ENCODE data around the gene ZNF638. TPM values are rescaled to one million over a fixed set of nuclear protein-coding genes. Genes with fewer than 3 reads are reported as not detected.
"Not testable (repeated sequence)": the region's sequence is repeated elsewhere in the genome, so short reads cannot be mapped to it uniquely, and the experiment has no call there.

The ZNF638 gene, protein sequence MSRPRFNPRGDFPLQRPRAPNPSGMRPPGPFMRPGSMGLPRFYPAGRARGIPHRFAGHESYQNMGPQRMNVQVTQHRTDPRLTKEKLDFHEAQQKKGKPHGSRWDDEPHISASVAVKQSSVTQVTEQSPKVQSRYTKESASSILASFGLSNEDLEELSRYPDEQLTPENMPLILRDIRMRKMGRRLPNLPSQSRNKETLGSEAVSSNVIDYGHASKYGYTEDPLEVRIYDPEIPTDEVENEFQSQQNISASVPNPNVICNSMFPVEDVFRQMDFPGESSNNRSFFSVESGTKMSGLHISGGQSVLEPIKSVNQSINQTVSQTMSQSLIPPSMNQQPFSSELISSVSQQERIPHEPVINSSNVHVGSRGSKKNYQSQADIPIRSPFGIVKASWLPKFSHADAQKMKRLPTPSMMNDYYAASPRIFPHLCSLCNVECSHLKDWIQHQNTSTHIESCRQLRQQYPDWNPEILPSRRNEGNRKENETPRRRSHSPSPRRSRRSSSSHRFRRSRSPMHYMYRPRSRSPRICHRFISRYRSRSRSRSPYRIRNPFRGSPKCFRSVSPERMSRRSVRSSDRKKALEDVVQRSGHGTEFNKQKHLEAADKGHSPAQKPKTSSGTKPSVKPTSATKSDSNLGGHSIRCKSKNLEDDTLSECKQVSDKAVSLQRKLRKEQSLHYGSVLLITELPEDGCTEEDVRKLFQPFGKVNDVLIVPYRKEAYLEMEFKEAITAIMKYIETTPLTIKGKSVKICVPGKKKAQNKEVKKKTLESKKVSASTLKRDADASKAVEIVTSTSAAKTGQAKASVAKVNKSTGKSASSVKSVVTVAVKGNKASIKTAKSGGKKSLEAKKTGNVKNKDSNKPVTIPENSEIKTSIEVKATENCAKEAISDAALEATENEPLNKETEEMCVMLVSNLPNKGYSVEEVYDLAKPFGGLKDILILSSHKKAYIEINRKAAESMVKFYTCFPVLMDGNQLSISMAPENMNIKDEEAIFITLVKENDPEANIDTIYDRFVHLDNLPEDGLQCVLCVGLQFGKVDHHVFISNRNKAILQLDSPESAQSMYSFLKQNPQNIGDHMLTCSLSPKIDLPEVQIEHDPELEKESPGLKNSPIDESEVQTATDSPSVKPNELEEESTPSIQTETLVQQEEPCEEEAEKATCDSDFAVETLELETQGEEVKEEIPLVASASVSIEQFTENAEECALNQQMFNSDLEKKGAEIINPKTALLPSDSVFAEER (N-terminal part only)
- 54.0 TPM for polyA plus RNA-seq (2013, experiment 1 of 2; ENCODE audit: insufficient read length)
- 51.4 TPM for polyA plus RNA-seq (2013, experiment 2 of 2; ENCODE audit: insufficient read length)

DNA sequence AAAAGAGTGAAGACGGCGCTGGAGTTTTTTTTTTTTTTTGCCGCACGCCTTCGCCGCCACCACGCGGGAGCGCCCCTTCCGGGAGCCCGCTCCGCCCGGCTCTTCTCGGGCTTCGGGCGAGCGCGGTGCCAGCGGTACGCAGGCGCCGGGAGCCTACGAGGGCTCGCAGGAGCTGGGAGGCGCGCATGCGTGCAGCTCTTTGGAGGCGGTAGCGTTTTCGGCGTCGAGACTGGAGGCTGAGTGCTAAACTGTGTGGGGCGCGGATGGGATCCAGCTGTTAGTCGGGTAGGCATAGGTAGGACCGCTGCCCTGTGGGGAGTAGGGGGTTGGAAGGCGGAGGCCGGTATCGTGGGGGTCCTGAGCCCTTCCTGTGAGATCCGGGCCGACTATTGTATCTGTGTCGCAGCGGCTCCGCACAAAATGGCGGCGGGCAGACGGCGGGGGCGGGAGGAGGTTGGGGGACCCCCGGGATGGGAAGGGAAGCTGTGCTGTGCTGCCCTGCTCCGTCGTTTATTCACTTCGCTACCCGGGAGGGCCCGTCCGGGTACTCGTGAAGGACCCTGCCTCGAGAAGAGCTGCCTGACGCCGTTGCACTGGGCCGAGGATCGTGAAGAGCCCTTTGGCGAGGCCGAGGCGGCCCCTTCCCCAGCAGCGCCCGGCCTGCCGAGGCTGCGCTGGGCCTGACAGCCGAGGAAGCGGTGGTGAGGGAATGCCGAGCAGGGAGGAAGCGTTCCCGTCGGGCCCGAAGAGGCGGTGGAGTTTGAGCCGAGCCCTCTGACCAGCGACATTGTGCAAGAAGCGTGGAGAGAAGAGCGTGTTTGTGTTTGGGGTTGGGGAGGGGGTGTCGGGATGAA lies at the start of gene ZNF638:
ZNF638 (plus strand) TSS at position 202 of the 854 bp plus-strand sequence. CDS start 17,173 bp downstream, outside the sequence.
- peak; percentile 92 for DNase-seq

DNA sequence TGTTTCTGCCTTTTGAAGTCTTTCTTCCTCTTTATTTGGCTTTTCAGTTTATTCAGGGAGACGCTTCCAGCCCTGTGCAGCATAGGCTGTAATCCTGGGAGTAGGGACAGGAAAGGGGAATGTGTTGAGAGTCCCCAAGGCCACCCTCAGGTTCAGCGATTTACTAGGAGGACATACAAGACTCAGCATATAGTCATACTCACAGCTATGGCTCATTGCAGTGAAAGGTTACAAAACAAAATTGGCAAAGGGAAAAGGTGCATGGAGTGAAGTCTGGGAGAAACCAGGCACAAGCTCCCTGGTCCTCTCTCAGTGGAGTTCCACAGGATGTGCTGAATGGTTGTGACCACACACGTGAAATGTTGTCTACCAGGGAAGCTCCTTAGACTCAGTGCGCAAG lies 49.6 kb upstream of the ZNF638 start:
- DNase-seq, result no peak

DNA sequence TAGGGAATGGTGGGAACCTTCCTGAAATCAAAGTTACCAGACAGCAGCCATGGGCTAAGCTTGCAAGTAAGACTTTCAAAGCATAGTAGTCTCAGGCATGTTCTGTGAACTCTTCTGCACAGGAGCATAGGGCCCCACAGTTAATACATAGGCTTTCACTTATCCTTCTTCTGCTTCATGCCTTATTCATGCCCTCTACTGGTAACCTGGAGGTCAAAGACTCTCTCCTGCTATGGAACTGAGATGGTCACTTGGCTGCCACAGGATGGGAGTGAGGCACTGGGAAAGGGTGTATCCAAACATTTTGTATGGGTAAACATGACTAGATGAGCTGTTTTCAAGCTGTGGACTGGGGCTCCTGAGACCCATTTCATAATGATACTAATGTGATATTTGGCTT lies 49.1 kb upstream of the ZNF638 start:
- DNase-seq, result no peak

DNA sequence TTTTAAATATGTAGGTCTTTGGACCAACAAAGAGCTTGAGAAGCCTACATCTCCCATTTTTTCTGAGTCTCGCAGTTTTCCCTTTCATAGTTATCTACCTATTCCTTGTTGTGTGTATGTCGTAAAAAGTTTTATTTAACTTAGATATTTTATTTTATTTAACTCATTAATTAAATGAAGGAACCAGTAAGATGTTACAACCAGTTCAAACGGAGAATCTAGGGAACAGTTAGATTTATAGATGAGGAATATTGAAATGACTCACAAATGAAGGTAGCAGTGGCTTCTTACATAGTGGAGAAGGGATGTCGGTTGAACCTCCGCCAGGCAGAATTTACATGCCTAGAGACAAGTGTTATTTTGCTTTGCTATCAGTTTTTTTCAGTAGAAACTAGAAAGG lies 48.5 kb upstream of the ZNF638 start:
- DNase-seq, result no peak

DNA sequence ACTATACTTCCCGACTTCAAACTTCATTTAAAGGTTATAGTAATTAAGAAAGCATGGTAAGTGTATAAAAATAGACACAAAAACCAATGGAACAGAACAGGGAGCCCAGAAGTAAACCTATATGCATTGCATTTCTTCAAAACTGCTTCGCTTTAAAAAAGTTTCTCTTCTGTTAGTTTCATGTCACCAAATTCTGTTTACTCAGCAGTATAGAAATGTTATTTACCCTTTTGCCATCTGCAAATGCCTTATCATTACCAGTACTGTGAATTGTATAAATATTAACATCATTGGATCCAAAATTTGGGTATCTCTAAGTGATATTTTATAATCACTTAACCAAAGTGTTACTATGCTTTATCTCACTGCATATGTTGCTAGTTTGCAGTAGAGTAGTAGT lies 45.9 kb upstream of the ZNF638 start:
- DNase-seq, result no peak

DNA sequence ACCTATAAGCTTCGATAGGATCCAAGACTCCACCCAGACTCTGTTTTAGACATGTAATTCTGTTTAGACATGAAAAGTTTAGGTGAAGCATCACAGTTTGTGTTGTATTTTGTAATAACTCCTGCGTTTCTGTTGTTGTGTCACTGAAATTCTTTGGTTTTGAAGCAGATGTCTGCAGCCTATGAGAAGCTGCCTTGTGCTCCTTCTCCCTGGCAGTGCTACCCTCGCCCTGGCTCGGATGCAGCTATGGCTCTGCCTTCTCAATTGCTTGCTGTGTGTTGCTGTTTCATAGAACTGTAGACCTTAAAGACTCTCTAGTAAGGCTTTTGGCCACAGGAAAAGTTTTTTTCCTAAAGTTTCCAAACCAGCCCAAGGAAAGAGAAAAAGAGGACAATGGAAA lies 40.2 kb upstream of the ZNF638 start:
- no peak for DNase-seq

DNA sequence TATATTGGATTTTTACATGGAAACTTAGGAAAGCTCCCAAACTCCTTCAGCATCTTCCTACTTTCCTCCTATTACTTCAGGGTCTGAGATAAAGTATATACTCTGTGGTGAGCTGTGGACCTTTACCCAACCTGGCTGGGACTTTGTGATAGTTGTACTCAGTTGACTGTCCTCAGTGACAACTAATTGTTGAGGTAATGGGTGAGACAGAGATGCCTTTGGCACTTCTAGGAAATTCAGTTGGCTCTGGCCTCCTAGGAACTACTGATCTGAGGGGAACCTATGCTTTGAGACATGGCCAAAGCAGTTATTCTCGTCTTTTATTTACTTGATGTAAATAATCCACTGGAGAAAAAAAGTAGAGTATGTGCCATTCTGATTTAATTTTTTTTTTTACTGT lies 39.4 kb upstream of the ZNF638 start:
- no peak for DNase-seq

DNA sequence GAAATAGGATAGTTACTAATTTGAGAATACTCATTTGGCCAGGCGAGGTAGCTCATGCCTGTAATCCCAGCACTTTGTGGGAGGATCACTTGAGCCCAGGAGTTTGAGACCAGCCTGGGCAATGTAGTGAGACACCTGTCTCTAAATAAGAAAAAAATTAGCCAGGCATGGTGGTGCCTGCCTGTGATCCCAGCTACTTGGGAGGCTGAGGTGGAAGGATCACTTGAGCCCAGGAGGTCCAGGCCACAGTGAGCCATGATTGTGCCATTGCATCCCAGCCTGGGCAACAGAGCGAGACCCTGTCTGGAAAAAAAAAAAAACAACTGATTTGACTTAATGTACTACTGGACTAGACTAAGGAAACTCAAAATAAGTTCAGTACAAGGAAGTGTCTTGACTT lies 32.7 kb upstream of the ZNF638 start:
- DNase-seq, result no peak

DNA sequence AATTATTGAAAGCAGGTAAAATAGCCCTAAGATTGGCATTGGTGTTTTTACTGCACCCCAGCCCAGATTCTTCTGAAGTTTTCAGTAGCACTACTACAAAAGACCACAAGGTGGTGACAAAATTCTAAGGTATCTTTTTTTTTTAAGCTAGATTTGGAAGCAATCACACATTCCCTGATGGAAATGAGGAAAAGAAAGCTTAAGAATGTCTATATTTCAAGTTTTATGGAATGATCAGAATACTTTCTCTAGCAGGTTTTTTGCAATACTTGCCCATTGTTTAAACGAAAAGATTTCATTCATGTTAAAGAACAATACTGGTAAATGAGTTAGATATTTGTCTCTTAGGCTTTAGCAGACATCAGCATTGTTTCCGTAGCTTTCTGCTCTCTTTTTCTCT lies 32.1 kb upstream of the ZNF638 start:
- peak; percentile 39 for DNase-seq

DNA sequence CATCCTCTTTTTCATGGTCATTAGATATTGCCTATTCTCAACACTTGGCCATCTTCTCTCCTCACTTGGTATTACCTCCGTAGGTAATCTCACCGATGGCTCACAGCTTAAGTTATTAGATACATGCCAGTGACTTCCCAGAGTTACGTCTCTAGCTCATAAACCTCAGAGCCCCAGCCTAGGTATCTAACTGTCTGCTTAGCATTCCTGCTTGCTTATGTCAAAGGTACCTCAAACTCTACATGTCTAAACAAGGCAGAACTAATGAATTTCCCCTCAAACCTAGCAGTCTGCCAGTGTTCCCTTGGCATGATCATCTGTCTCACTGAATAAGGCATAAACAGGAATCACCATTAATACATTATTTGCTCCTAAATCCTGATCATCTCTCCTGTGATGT lies 27.7 kb upstream of the ZNF638 start:
- DNase-seq, result no peak

DNA sequence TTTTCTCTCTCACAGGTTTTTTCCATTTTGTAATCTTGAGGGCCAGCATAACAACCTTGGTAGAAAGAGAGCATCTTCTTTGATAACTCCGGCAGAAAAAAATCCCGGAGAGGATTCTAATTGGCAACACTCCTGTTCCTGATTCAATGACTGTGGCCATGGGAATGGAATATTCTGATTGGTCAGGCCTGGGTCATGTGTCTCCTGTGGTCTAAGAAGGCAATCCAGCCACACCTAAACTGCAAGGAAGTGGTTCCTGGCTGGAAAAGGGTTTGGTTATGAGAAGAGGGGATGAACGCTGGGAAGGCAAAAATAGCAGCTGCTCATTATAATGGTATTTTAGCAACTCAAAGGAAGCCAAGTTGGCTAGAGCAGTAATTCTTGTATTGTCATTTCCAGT lies 24.8 kb upstream of the ZNF638 start:
- peak; percentile 75 for DNase-seq

DNA sequence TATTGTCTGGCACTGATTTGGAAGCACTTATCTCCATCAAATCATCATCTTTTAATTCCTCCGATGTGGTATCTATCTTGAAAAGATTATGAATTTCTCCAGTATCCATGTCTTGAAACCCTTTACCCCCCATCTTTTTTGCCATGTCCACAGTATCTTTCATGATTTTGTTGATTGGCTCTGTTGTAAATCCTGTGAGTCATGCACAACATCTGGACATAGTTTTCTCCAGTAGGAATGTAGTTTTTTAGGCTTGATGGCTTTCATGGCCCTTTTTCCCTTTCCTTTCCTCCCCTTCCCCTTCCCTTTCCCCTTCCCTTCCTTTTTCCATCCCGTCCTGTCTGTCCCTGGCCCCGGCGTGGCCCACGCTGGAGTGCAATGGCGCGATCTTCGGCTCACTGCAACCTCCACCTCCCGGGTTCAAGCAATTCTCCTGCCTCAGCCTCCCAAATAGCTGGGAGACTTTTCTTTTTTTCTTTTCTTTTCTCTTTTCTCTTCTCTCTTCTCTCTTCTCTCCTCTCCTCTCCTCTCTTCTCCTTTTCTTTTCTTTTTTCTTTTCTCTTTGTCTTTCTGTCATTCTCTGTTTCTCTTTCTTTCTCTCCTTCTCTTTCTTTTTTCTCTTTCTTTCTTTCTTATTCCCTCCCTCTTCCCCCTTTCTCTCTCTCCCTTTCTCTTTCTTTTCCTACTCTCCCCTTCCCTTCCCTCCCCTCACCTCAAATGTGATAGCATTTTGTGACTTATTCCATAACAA lies 18.4 kb upstream of the ZNF638 start:
- peak; percentile 7 for DNase-seq

DNA sequence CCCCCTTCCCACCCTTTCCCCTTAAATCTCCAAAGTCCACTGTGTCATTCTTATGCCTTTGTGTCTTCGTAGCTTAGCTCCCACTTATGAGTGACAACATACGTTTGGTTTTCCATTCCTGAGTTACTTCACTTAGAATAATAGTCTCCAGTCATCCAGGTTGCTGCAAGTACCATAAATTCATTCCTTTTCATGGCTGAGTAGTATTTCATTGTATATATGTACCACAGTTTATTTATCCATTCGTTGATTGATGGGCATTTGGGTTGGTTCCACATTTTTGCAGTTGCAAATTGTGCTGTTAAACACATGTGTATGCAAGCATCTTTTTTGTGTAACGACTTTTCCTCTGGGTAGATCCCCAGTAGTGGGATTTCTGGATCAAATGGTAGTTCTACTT lies 14.5 kb upstream of the ZNF638 start:
- no peak for DNase-seq

DNA sequence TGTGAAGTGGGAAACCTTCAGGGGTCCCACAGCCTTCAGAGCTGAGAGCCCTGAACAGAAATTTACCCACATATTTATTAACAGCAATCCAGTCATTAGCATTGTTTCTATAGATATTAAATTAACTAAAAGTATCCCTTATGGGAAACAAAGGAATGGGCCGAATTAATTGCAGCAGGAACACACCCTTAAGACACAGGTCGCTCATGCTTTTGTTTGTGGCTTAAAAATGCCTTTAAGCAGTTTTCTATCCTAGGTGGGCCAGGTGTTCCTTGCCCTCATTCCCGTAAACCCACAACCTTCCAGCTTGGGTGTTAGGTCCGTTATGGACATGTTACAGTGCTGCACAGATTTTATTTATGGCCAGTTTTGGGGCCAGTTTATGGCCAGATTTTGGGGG lies 13.7 kb upstream of the ZNF638 start:
- not testable (repeated sequence) for DNase-seq

DNA sequence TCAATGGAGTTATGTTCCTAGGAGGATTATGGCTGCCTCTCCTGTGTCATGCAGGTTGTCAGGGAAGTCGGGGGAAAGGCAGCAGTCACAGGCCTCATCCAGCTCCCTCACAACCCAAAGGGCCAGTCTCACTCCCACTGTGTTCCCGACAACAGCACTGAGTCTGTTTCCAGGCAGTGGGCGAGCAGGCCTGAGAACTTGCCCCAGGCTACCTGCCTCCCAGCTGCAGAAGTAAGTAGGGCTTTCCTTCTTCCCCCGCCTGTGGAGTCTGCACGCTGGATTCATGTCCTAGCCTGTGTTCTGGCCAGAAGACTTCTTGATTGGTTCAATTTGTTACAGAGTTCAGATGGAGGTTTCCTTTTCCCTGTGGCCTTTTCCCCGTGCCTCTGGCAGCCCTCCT lies 8.2 kb upstream of the ZNF638 start:
- no peak for DNase-seq

DNA sequence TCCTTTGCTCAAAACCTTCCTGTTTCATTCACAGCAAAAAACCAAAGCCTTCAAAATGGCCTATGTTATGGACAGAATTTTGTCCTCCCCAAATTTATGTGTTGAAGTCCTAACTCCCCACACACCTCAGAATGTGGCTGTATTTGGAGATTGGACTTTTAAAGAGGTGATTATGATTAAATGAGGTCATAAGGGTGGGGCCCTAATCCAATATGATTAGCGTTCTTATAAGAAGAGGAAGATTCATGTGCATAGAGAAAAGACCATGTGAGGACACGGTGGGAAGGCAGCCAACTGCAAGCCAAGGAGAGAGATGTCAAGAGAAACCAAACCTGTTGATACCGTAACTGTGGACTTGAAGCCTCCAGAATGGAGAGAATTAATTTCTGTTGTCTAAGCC lies 4.6 kb upstream of the ZNF638 start:
- DNase-seq, result no peak

DNA sequence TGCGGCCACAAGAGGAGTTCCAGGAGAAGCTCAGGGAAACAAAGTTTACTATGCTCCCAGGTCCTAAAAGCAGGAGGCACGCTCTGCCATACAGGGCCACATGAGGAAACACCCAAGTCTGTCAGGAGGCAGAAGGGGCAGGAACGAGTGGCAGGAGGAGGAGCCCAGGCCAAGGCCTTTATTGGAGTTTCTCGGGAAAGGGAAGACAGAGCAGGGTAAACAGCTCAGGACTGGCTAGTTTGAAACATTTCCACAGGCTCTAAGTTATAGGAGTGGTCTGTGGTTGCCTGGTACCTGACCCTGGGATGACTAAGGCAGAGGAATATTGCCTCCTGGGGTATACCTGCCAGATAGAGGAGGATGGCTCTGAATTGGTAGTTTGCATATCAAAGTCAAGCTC lies 3.7 kb upstream of the ZNF638 start:
- DNase-seq, result no peak

DNA sequence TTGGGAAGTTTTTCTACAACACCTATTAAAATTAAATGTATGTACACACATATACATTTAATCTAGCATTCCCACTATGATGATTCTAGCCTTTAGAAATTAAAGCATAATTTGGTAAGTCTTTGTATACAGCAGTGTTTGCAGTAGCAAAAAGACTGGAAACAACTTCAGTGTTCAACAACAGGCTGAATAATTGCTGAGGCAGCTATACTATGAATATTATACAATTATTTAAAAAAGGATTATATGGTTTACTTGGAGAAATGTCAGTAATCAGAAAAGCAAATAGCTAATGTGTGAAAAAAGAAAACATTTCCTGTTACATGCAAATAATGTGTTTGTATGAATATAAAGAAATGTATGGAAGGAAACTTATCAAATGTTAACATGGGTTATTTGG lies 1.4 kb upstream of the ZNF638 start:
- no peak for DNase-seq

DNA sequence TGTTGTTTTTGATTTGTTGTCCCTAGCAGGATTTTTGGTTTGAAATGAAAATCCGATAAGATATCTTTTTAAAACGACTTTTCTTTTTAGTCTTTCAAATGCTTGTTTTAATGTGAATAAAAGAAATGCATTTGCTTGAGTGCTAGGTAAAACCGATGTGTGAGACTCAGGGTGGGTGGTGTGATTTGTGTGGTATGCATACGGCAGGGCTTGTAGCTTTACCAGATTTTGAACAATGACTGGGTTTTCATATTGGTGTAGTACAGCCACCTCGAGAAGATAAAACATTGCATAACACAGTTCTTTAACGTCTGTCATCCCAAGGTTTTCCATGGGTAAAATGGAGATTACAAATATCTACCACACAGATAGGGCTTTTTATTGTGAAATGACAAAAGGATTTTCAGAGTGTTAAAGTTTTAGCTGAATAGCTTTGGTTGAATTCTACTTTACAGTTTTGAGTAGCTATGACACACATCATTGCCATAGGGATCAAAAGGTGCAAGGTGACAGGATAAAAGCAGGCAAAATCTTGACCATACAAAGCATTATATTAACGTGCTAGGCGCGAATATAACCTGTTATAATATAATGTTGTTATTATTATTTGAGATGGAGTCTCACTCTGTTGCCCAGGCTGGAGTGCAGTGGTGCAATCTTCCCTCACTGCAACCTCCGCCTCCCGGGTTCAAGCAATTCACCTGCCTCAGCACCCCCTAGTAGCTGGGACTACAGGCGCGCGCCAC lies 824 bp upstream of the ZNF638 start:
- DNase-seq, result no peak

DNA sequence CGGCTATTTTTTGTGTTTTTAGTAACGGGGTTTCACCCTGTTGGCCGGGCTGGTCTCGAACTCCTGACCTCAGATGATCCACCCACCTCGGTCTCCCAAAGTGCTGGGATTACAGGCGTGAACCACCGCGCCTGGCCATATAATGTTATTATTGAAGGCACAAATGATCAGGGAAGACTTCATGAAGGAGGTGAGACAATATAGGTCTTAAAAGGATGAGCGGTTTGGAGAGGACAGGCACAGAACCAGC lies 326 bp upstream of the ZNF638 start:
- DNase-seq, result not testable (repeated sequence)

DNA sequence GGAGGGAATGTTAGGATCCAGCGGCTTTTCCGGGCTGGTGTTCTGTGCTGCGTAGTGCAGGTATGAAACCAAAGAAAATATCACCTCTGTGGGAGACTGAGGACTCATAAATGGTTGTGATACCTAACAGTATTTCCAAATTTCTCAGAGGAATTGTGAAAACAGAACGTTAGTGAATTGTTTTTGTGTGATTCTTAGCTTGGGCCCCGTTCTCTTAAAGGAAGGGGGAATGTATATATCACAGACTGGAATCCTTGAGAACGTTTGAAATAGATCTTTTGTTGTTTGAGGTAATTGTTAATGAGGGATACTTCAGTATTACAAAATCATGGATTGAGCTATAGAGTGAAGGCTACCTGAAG lies 834 bp downstream of the ZNF638 start:
- no peak for DNase-seq
